Astrocyte of the spinal cord (primary cell): ENCODE measurements around the gene MAEA.

Experiments used
- DNase-seq: peaks from one replicate; pipeline ENCODE4 v3.0.0; 2011; ENCODE audit warnings: low read depth, low spot score
- H3K4me3 ChIP-seq: 2 replicates; pipeline ENCODE4 v1.5.1; 2011; ENCODE audit warnings: low read depth, mild to moderate bottlenecking, low read length, moderate library complexity
- CTCF ChIP-seq: IDR thresholded peaks from 2 replicates; pipeline ENCODE4 v1.5.1; 2012; ENCODE audit warnings: low read depth, mild to moderate bottlenecking, low read length, inconsistent platforms
- in situ Hi-C: cut with HindIII; loops from 2 replicates; pipeline ENCODE4 v1.10.0; 2017; ENCODE audit warnings: low sequenced_read_pairs

The MAEA gene

GRCh38 chr4:1367230-1367935 lies 77.7 kb downstream of the MAEA start:
- H3K4me3 ChIP-seq: no peak overlapping the region
- no peak for TF ChIP-seq CTCF
- no peak for DNase-seq
- in situ Hi-C loops: no loop called here

- H3K4me3 ChIP-seq: no peak overlapping the region
- no peak for TF ChIP-seq CTCF
- no peak for DNase-seq
- in situ Hi-C loops: no loop called here
These were observed 78.2 kb downstream of the MAEA start for GRCh38 chr4:1367936-1368289.

- H3K4me3 ChIP-seq: no peak overlapping the region
- in situ Hi-C loops: no loop called here
- TF ChIP-seq CTCF: no peak
- DNase-seq: no peak
These were observed 78.9 kb downstream of the MAEA start for GRCh38 chr4:1368421-1369090.

- DNase-seq: no peak
- H3K4me3 ChIP-seq: no peak overlapping the region
- TF ChIP-seq CTCF: no peak
- in situ Hi-C loops: no loop called here
These were observed 79.4 kb downstream of the MAEA start for GRCh38 chr4:1369091-1369450.

GRCh38 chr4:1369479-1370079 lies 79.9 kb downstream of the MAEA start:
- DNase-seq: no peak
- no peak overlapping the region for H3K4me3 ChIP-seq
- in situ Hi-C loops: no loop called here
- TF ChIP-seq CTCF: no peak

- H3K4me3 ChIP-seq: no peak overlapping the region
- in situ Hi-C loops: no loop called here
- no peak for TF ChIP-seq CTCF
- DNase-seq: no peak
These were observed 80.8 kb downstream of the MAEA start for GRCh38 chr4:1370321-1371124.
